Common myeloid progenitor, CD34-positive (primary cell): Measurements from ENCODE around the gene CACNA1D.

ENCODE experiments used
- CTCF ChIA-PET: fragments of 350-600 bp; sonication (Branson Sonifier 250); formaldehyde crosslinking; loops from one replicate; lab custom pipeline; 2021; ENCODE audit warnings: antibody characterized with exemption; lab: Charles Lee
- POLR2A ChIA-PET: fragments of 350-600 bp; sonication (Branson Sonifier 250); formaldehyde crosslinking; loops from one replicate; lab custom pipeline; 2021; ENCODE audit warnings: antibody characterized with exemption; lab: Charles Lee
- DNase-seq, 3 donors: peaks; one replicate each; pipeline versions ENCODE4 v3.0.0 to v3.0.0-alpha.2; 2013
- H3K27ac ChIP-seq, 2 experiments: 1 replicate in 1 of 2; 2 replicates in 1 of 2; pipeline ENCODE4 v1.7.0; 2013; ENCODE audit warnings: inconsistent platforms in 2 of 2, low read length in 2 of 2, mild to moderate bottlenecking in 2 of 2, low read depth in 1 of 2, moderate library complexity in 1 of 2; ENCODE audit not compliant: severe bottlenecking in 2 of 2, insufficient read depth in 1 of 2, poor library complexity in 1 of 2
- H3K27me3 ChIP-seq, 5 experiments: replicated peaks in 2 of 5; 1 replicate in 3 of 5; 2 replicates in 2 of 5; pipeline versions ENCODE4 v1.6.1 to v1.7.0; 2013; ENCODE audit warnings: low read length in 4 of 5, mild to moderate bottlenecking in 2 of 5, moderate library complexity in 2 of 5, inconsistent platforms in 1 of 5; ENCODE audit not compliant: insufficient read depth in 5 of 5, control insufficient read depth in 4 of 5
- H3K36me3 ChIP-seq, 4 experiments: 1 replicate in 2 of 4; 2 replicates in 2 of 4; pipeline versions ENCODE4 v1.6.1 to v1.7.0; 2013; ENCODE audit warnings: low read length in 3 of 4, control low read depth in 1 of 4, mild to moderate bottlenecking in 1 of 4; ENCODE audit not compliant: control insufficient read depth in 4 of 4, insufficient read depth in 4 of 4
- H3K4me1 ChIP-seq, 4 experiments: 1 replicate in 3 of 4; 2 replicates in 1 of 4; pipeline versions ENCODE4 v1.6.1 to v1.7.1; 2013; ENCODE audit warnings: low read length in 3 of 4, mild to moderate bottlenecking in 3 of 4, control low read depth in 1 of 4, inconsistent platforms in 1 of 4, moderate library complexity in 1 of 4; ENCODE audit not compliant: control insufficient read depth in 4 of 4, insufficient read depth in 4 of 4; ENCODE audit errors: control extremely low read depth in 1 of 4
- H3K4me3 ChIP-seq, 7 experiments: 1 replicate in 4 of 7; 2 replicates in 3 of 7; pipeline versions ENCODE4 v1.5.1 to v1.7.0; 2013; ENCODE audit warnings: mild to moderate bottlenecking in 7 of 7, low read length in 6 of 7, moderate library complexity in 6 of 7, inconsistent platforms in 2 of 7, low read depth in 2 of 7, control low read depth in 1 of 7; ENCODE audit not compliant: insufficient read depth in 4 of 7, control insufficient read depth in 1 of 7; ENCODE audit errors: extremely low read depth in 1 of 7
- H3K9me3 ChIP-seq, 5 experiments: 1 replicate in 4 of 5; 2 replicates in 1 of 5; pipeline versions ENCODE4 v1.6.1 to v1.7.1; 2013; ENCODE audit warnings: low read length in 4 of 5, mild to moderate bottlenecking in 2 of 5, inconsistent platforms in 1 of 5, low read depth in 1 of 5, moderate library complexity in 1 of 5; ENCODE audit not compliant: control insufficient read depth in 4 of 5, insufficient read depth in 2 of 5; ENCODE audit errors: control extremely low read depth in 1 of 5
- whole genome bisulfite sequencing: methylation state at CpG from one replicate; pipeline ENCODE4 v1.1.5; 2013; ENCODE audit not compliant: insufficient coverage; 5-methylcytosine and 5-hydroxymethylcytosine counted together

Gene CACNA1D

GRCh38 chr3:53592862-53593261 is 98.5 kb downstream of the CACNA1D start:
- H3K27me3 ChIP-seq: peaks cover 0 to 4% (median 0%) of the 10 kb centered on the region in 5 experiments
- POLR2A ChIA-PET: no interaction called here
- peaks cover 1 to 8% (median 3%) of the 10 kb centered on the region in 4 experiments for H3K4me1 ChIP-seq
- H3K9me3 ChIP-seq: no peaks in the 10 kb centered on the region
- H3K36me3 ChIP-seq: no peaks in the 10 kb centered on the region
- CTCF ChIA-PET: no interaction called here
- H3K4me3 ChIP-seq: no peak overlapping the region
- 100% methylated on average over 4 of the region's 7 CpGs for WGBS
- no peak for DNase-seq
- no peak overlapping the region for H3K27ac ChIP-seq

DNA sequence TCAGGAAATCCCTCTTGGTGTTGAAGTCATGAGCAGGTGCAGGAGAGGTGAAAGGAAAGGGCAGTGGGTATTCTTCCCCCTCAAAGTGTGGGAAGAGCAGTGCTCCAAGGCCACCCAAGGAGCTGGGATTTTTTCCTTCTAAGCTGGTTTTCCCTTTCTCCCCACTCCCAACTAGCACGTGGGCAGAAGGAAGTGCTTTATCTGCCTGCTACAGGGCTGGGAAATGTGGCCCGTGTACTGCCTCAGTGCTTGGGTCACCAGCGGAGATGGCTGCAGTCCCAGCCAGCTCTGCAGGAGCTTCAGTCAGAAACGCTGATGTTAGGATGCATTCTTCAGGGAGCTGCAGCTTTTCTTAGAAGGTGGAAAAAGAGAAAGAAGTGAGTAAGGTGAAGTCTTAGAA is 99.2 kb downstream of the CACNA1D start:
- Histone ChIP-seq H3K4me3 (no peak overlapping the region), H3K27ac (no peak overlapping the region), H3K36me3 (no peaks in the 10 kb centered on the region), H3K4me1 (peaks cover 3 to 10% (median 6%) of the 10 kb centered on the region in 4 experiments), H3K9me3 (no peaks in the 10 kb centered on the region), H3K27me3 (no peaks in the 10 kb centered on the region)
- ChIA-PET CTCF (no interaction called here), POLR2A (no interaction called here)
- no peak for DNase-seq
- WGBS: 79% methylated on average over 3 of the region's 4 CpGs

DNA sequence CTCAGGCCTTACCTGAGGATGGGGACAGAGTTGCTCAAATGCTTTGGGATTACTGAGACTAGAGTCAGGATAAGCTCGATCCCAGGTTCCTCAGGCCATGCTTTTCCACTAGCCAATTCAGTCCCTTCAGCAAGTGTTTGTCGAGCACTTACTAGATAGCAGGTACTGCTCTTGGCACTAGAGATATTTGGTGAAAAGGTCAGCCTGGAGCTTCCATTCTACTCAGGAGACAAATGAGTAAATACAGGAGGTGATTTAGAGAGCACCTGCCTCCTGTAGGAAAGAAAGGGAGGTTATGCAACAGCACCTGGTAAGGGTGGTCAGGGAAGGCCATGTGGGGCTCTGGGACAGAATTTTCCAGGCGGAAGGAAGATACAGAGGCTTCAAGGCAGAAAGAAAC is 99.9 kb downstream of the CACNA1D start:
- Histone ChIP-seq H3K9me3 (no peaks in the 10 kb centered on the region), H3K4me3 (no peak overlapping the region), H3K36me3 (no peaks in the 10 kb centered on the region), H3K27me3 (no peaks in the 10 kb centered on the region), H3K27ac (no peak overlapping the region), H3K4me1 (peaks cover 3 to 10% (median 6%) of the 10 kb centered on the region in 4 experiments)
- DNase-seq: no peak
- POLR2A ChIA-PET: no interaction called here
- 95% methylated on average over 2 of the region's 3 CpGs for WGBS
- CTCF ChIA-PET: no interaction called here

GRCh38 chr3:53595660-53596059 is 101.2 kb downstream of the CACNA1D start:
- Histone ChIP-seq H3K36me3 (no peaks in the 10 kb centered on the region), H3K27ac (no peak overlapping the region), H3K9me3 (no peaks in the 10 kb centered on the region), H3K27me3 (no peaks in the 10 kb centered on the region), H3K4me3 (no peak overlapping the region), H3K4me1 (peaks cover 3 to 10% (median 6%) of the 10 kb centered on the region in 4 experiments)
- no peak for DNase-seq
- CTCF ChIA-PET: no interaction called here
- POLR2A ChIA-PET: no interaction called here
- WGBS: 97% methylated on average over 3 of the region's 3 CpGs

GRCh38 chr3:53597136-53597915 is 102.9 kb downstream of the CACNA1D start:
- no peaks in the 10 kb centered on the region for H3K27me3 ChIP-seq
- H3K36me3 ChIP-seq: no peaks in the 10 kb centered on the region
- ChIA-PET CTCF (no interaction called here), POLR2A (interaction anchor here (0.7 kb wide), 1 partner anchor 9 kb away, joined by 3 read pairs; no protein-coding TSS in a partner anchor)
- no peaks in the 10 kb centered on the region for H3K9me3 ChIP-seq
- DNase-seq: peak in 2 of 3 donors; percentile 32 to 35
- WGBS: 8% methylated on average over 4 of the region's 4 CpGs
- H3K27ac ChIP-seq: no peak overlapping the region
- H3K4me1 ChIP-seq: peaks cover 3 to 10% (median 6%) of the 10 kb centered on the region in 4 experiments
- no peak overlapping the region for H3K4me3 ChIP-seq

DNA sequence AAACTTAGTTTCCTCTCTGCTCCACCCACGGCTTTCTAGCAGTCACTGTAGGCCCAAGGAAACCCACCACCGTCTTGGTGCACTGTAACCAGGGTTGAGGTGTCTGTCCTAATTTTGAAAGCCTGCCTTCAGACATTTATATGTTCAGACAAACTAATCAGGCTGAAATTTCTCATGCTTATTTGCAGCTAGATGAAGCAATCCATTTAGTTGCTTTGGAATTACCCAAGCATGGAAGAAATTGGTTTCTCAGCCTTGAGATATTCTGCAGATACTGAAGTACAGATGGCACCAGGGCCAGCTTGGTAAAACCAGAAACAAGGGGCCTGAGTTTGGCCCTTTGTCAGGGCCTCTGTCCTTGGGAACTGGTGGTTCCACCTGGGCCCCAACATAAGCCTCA is 105.4 kb downstream of the CACNA1D start:
- WGBS: 0% methylated on average over 1 of the region's 2 CpGs
- ChIA-PET POLR2A (no interaction called here), CTCF (no interaction called here)
- peaks cover 3 to 10% (median 6%) of the 10 kb centered on the region in 4 experiments for H3K4me1 ChIP-seq
- no peak for DNase-seq
- H3K36me3 ChIP-seq: no peaks in the 10 kb centered on the region
- no peak overlapping the region for H3K27ac ChIP-seq
- H3K4me3 ChIP-seq: no peak overlapping the region
- H3K27me3 ChIP-seq: peaks cover 0 to 2% (median 0%) of the 10 kb centered on the region in 5 experiments
- H3K9me3 ChIP-seq: no peaks in the 10 kb centered on the region

DNA sequence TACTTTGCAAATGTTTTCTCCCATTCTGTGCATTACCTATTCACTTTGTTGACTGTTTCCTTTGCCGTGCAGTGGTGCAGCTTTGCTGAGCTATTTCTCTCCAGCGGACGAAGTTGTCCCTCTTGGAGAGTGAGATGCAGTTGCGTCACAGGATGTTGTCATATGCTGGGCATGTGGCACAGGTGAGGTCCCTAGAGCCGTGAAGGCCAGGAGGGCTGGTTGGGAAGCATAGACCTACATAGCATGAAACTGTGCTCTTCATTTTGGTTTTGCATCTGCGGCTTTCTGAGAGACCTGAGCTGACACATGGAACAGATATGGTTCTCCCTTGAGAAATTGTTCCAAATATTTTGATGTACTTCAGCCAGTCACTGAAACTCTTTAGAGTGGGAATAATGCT is 108.5 kb downstream of the CACNA1D start:
- H3K27me3 ChIP-seq: peaks cover 0 to 5% (median 0%) of the 10 kb centered on the region in 5 experiments
- no peak overlapping the region for H3K4me3 ChIP-seq
- peaks cover 0 to 9% (median 5%) of the 10 kb centered on the region in 5 experiments for H3K9me3 ChIP-seq
- DNase-seq: no peak
- POLR2A ChIA-PET: no interaction called here
- no peak overlapping the region for H3K27ac ChIP-seq
- 95% methylated on average over 6 of the region's 6 CpGs for WGBS
- peaks cover 1 to 3% (median 2%) of the 10 kb centered on the region in 4 experiments for H3K4me1 ChIP-seq
- CTCF ChIA-PET: no interaction called here
- no peaks in the 10 kb centered on the region for H3K36me3 ChIP-seq
